HG02970 (cell line): ENCODE measurements around the gene CIB2.

Experiments
- ATAC-seq: cut with Tn5 transposase; IDR thresholded peaks from one replicate; pipeline ENCODE4 v1.9.1; 2021; ENCODE audit warnings: mild to moderate bottlenecking, moderate library complexity, moderate number of reproducible peaks; ENCODE audit not compliant: unreplicated experiment, low FRiP score

Gene CIB2

GRCh38 chr15:78149805-78150751 is 18.8 kb upstream of the CIB2 start:
- ATAC-seq, result no peak

- ATAC-seq, result peak; percentile 88
Measured at GRCh38 chr15:78149068-78149804, 18.0 kb upstream of the CIB2 start, which contains the start of gene IDH3A. Gene IDH3A, plus strand, starts transcription at chr15:78149362. Its CDS starts 42 bp downstream, at chr15:78149404.

- peak; percentile 7 for ATAC-seq
Measured at GRCh38 chr15:78148392-78149067, 17.3 kb upstream of the CIB2 start.

- no peak for ATAC-seq
Measured at GRCh38 chr15:78147566-78147965, 16.3 kb upstream of the CIB2 start.

- ATAC-seq, result no peak
Measured at GRCh38 chr15:78146425-78147154, 15.3 kb upstream of the CIB2 start.

- ATAC-seq, result no peak
Measured at GRCh38 chr15:78142332-78142731, 11.1 kb upstream of the CIB2 start.

GRCh38 chr15:78140292-78140691 is 9.0 kb upstream of the CIB2 start:
- no peak for ATAC-seq

GRCh38 chr15:78139578-78139977 is 8.3 kb upstream of the CIB2 start:
- no peak for ATAC-seq

- ATAC-seq, result no peak
Measured at GRCh38 chr15:78133801-78134200, 2.6 kb upstream of the CIB2 start.

- ATAC-seq, result no peak
Measured at GRCh38 chr15:78130466-78131294, 565 bp downstream of the CIB2 start.

GRCh38 chr15:78129751-78130287 is 1.4 kb downstream of the CIB2 start:
- ATAC-seq, result no peak

GRCh38 chr15:78129077-78129750 is 2.0 kb downstream of the CIB2 start:
- no peak for ATAC-seq

GRCh38 chr15:78127882-78128281 is 3.4 kb downstream of the CIB2 start:
- ATAC-seq, result no peak

GRCh38 chr15:78125267-78125666 is 6.0 kb downstream of the CIB2 start:
- ATAC-seq, result no peak

GRCh38 chr15:78120523-78120922 is 10.7 kb downstream of the CIB2 start:
- ATAC-seq, result no peak

GRCh38 chr15:78112551-78112950 is 18.7 kb downstream of the CIB2 start:
- ATAC-seq, result no peak

GRCh38 chr15:78111788-78112187 is 19.5 kb downstream of the CIB2 start:
- no peak for ATAC-seq

- ATAC-seq, result no peak
Measured at GRCh38 chr15:78110916-78111475, 20.2 kb downstream of the CIB2 start.
